Upper lobe of right lung (tissue), 1 donor: ENCODE results near the gene FOXP1. TPM values are rescaled to one million over a fixed set of nuclear protein-coding genes. Genes with fewer than 3 reads are reported as not detected.
"Not testable (repeated sequence)": the region's sequence is repeated elsewhere in the genome, so short reads cannot be mapped to it uniquely, and the experiment has no call there.

Source experiments
- ATAC-seq: fragments of 200-7000 bp; cut with Tn5 transposase; one replicate; pipeline ENCODE4 v1.9.1; 2020; ENCODE audit warnings: mild to moderate bottlenecking, moderate library complexity
- DNase-seq: peaks from one replicate; pipeline ENCODE4 v3.0.0-alpha.2; 2020
- H3K27ac ChIP-seq: fragments of 200-600 bp; one replicate; pipeline ENCODE4 v1.8.0; 2022
- H3K27me3 ChIP-seq: fragments of 200-600 bp; one replicate; pipeline ENCODE4 v1.8.0; 2022; ENCODE audit warnings: mild to moderate bottlenecking
- H3K36me3 ChIP-seq: fragments of 200-600 bp; one replicate; pipeline ENCODE4 v1.8.0; 2022
- H3K4me1 ChIP-seq: fragments of 200-600 bp; one replicate; pipeline ENCODE4 v1.8.0; 2022
- H3K4me3 ChIP-seq: fragments of 200-600 bp; one replicate; pipeline ENCODE4 v1.8.0; 2022; ENCODE audit warnings: mild to moderate bottlenecking
- H3K9me3 ChIP-seq: fragments of 200-600 bp; one replicate; pipeline ENCODE4 v1.8.0; 2022
- intact Hi-C: fragments of 100-400 bp; cut with DNase I; formaldehyde crosslinking; loops from one replicate; pipeline ENCODE4 v1.11.0; 2022
- total RNA-seq: library from RNA; stranded (reverse); fragmentation: NEBNext Ultra II Directional; extraction: Animal tissue kit (Norgen Biotek cat#: 25700); gene quantifications from one replicate; pipeline ENCODE4 v1.2.1, GENCODE V29; 2021
- TF ChIP-seq, protein P1 (sequence below): fragments of 200-600 bp; IDR thresholded peaks from one replicate; pipeline ENCODE4 v1.8.0; 2022; ENCODE audit warnings: antibody characterized with exemption
- donor health status: DM: no; HTN: yes; CAD: no; lungs with severe emphysema.

Gene FOXP1
- total RNA-seq, 1 donor from 2014 or later = 140 TPM

DNA sequence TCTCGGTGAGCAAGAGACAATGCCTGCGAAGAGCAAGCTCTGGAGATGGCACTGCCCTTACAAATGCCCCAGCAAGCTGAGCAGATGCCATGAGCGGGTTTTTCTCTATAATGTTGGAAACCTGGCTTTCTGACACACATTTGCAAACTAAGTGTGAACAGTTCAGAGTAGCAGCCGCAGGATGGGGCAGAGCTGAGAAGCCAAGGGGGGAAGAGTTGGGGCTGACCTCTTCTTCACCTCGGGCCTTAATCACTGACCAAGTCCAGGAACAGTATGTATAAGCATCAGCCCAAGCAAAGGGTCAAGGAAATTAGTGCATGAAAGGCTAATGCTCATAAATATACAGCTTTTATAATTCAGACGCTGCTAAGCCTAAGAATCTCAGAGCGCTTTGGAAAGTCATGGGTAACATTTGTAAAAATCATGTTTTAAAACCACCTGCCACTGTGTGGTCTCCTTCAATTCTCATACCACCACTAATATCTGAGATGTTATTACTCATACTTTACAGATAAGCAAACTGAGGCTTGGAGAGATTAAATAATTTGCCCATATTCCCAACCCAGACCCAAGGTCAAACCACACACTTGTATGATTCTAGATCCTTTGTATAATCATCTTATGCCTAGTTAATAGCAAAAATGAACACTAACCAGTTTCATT, 603.4 kb downstream of the FOXP1 start:
- Histone ChIP-seq H3K27ac (peak overlapping the region; percentile 48), H3K9me3 (no peaks in the 10 kb centered on the region), H3K4me1 (peaks cover 35% of the 10 kb centered on the region), H3K27me3 (no peaks in the 10 kb centered on the region), H3K4me3 (no peak overlapping the region), H3K36me3 (peaks cover 35% of the 10 kb centered on the region)
- ATAC-seq (no peak), DNase-seq (no peak)
- TF ChIP-seq, protein P1, sequence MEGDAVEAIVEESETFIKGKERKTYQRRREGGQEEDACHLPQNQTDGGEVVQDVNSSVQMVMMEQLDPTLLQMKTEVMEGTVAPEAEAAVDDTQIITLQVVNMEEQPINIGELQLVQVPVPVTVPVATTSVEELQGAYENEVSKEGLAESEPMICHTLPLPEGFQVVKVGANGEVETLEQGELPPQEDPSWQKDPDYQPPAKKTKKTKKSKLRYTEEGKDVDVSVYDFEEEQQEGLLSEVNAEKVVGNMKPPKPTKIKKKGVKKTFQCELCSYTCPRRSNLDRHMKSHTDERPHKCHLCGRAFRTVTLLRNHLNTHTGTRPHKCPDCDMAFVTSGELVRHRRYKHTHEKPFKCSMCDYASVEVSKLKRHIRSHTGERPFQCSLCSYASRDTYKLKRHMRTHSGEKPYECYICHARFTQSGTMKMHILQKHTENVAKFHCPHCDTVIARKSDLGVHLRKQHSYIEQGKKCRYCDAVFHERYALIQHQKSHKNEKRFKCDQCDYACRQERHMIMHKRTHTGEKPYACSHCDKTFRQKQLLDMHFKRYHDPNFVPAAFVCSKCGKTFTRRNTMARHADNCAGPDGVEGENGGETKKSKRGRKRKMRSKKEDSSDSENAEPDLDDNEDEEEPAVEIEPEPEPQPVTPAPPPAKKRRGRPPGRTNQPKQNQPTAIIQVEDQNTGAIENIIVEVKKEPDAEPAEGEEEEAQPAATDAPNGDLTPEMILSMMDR = no peak
- intact Hi-C loops = no loop called here

DNA sequence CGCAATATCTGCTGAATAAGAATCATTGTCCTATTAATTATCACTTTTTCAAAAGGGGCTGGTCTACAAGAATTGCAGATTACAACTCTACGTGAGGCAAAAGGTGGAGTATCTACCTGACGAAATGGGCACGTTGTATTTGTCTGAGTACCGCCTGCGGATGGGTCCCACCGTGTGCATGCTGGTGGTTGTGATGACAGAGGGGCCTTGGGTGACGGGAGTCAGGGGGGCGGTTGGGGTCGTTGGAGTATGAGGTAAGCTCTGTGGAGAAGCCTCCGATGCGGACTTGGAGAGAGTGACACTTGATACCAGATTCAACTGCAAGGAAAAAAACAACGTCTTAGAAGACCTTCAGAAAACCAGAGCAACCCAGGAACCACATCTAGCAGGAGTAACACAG, 605.8 kb downstream of the FOXP1 start:
- ATAC-seq (no peak), DNase-seq (no peak)
- TF ChIP-seq, protein P1 = no peak
- H3K27me3 ChIP-seq = no peaks in the 10 kb centered on the region
- peaks cover 55% of the 10 kb centered on the region for H3K36me3 ChIP-seq
- no peak overlapping the region for H3K4me3 ChIP-seq
- peaks cover 23% of the 10 kb centered on the region for H3K4me1 ChIP-seq
- intact Hi-C loops = no loop called here
- no peak overlapping the region for H3K27ac ChIP-seq
- no peaks in the 10 kb centered on the region for H3K9me3 ChIP-seq

DNA sequence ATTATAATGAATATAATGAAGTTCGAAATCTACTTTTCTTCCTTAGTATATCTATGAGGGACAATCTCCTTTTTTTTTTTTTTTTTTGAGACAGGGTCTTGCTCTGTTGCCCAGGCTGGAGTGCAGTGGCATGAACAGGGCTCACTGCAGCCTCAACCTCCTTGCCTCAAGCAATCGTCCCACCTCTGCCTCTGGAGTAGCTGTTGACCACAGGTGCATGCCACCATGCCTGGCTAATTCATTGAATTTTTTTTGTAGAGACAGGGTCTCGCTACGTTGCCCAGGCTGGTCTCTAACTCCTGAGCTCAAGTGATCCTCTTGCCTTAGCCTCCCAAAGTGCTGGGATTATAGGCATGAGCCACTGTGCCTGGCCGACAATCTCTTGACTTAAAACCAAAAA, 607.5 kb downstream of the FOXP1 start:
- peaks cover 72% of the 10 kb centered on the region for H3K36me3 ChIP-seq
- H3K27me3 ChIP-seq, H3K4me3 ChIP-seq, H3K4me1 ChIP-seq, H3K9me3 ChIP-seq, DNase-seq, H3K27ac ChIP-seq, intact Hi-C loops, ATAC-seq: not testable (repeated sequence)

DNA sequence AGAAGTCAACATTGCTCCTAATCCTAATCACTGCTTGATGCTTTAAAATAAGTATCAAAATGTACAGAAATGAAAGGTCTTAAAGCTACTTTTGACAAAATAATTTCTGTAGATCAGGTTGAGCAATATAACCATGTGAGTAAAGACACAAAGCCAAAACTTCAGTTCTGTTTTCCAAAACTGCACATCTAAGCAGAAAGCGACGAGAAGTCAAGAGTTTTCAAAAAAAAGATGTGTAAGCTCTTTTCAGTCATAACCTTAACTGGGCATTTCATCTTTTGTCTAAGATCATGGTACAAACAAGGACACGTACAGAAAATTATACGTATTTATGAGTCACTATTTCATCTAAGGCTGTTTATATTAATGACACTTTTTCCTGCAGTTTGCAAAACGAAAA, 608.8 kb downstream of the FOXP1 start:
- Histone ChIP-seq H3K27ac (no peak overlapping the region), H3K4me1 (no peaks in the 10 kb centered on the region), H3K9me3 (no peaks in the 10 kb centered on the region), H3K36me3 (peaks cover 84% of the 10 kb centered on the region), H3K4me3 (no peak overlapping the region), H3K27me3 (no peaks in the 10 kb centered on the region)
- DNase-seq (no peak), ATAC-seq (no peak)
- TF ChIP-seq, protein P1 = no peak
- intact Hi-C loops = no loop called here

DNA sequence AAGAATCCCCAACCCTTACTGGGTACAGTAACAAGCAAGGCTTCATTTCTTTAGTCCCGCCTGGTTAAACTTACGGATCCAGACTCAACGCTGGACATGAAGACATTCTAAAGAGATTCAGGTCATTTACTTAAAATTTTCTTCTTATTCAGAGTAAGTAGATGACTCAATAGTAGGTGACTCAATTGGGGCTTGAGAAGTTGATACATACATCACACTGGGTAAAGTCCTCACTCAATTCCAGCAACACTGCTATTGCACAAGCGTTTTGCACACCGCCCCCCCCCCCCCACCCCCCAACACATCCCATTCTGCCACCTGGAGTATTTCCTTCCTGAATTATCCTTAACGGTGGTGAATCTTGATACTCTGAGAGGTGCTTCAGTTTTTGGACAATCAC, 610.0 kb downstream of the FOXP1 start:
- TF ChIP-seq, protein P1 = no peak
- Histone ChIP-seq H3K9me3 (no peaks in the 10 kb centered on the region), H3K36me3 (peaks cover 96% of the 10 kb centered on the region), H3K27ac (no peak overlapping the region), H3K27me3 (no peaks in the 10 kb centered on the region), H3K4me3 (no peak overlapping the region), H3K4me1 (no peaks in the 10 kb centered on the region)
- intact Hi-C loops = no loop called here
- ATAC-seq (no peak), DNase-seq (no peak)

DNA sequence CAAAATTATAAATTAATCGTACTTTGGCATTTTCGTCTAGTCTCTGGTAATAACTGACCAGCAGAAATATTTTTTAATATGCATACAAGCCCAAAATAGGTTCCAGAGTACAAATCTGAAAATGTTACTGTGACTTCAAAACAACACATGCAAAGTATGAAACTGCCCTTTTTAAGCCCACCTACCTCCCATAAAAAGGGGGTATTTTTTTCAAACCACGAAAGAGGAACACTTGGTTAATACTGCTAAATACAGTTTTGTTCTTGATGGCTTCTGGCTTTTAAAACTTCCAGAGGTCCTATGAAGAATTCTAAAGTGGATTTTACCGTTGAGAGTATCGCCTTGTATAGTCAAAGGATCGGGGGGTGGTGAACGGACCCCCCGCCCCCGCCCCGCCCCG, 610.7 kb downstream of the FOXP1 start:
- no peaks in the 10 kb centered on the region for H3K9me3 ChIP-seq
- TF ChIP-seq, protein P1 = no peak
- H3K27ac ChIP-seq = no peak overlapping the region
- peaks cover 96% of the 10 kb centered on the region for H3K36me3 ChIP-seq
- DNase-seq = no peak
- H3K4me1 ChIP-seq = no peaks in the 10 kb centered on the region
- H3K27me3 ChIP-seq = no peaks in the 10 kb centered on the region
- no peak overlapping the region for H3K4me3 ChIP-seq
- no peak for ATAC-seq
- intact Hi-C loops = no loop called here
